Activated CD8-positive, alpha-beta memory T cell treated with anti-CD3 and anti-CD28 coated beads for 24 hours (primary cell): ENCODE results near the gene GLIPR2.
"Not testable (repeated sequence)": the region's sequence is repeated elsewhere in the genome, so short reads cannot be mapped to it uniquely, and the experiment has no call there.

ENCODE experiments used
- DNase-seq: peaks from one replicate; pipeline ENCODE4 v3.0.0-alpha.2; 2020

The GLIPR2 gene

DNA sequence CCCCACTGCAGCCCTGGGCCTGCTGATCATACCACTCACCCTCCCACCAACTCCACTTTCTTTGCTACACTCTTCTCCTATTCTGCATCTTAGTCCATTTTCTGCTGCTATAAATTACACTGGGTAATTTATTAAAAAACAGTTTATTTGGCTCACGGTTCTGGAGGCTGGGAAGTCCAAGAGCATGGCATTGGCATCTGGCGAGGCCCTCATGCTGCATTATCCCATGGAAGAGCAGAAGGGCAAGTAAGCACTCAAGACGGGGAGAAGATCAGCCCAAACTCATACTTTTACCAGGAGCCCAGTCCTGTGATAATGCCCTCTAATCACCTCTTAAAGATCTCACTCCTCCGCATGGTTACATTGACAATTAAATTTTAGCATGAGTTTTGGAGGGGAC, 9.4 kb downstream of the GLIPR2 start:
- no peak for DNase-seq

- DNase-seq, result no peak
Measured at GRCh38 chr9:36146651-36147050, 10.1 kb downstream of the GLIPR2 start.

GRCh38 chr9:36147441-36148175, 11.1 kb downstream of the GLIPR2 start:
- DNase-seq, result no peak

- peak; percentile 87 for DNase-seq
Measured at GRCh38 chr9:36148311-36149051, 11.9 kb downstream of the GLIPR2 start.

DNA sequence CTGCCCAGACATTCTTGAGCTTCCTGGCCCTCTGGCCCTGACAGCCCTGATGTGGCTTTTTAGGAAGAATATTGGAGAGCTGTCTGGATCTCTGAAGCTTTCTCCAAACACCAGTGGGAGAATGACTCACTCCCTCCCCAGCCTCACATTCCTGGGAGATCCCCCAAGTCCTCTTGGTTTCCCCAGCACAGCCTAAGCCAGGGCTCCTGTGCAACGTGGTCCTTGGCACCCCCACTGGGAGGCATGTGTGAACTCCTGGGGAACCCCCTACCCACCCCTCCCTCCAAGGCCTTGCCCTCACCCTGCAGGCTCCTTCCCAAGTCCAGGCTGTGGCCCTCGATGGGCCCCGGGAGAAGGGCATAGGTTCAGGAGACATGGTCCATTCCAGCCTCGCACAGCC, 12.7 kb downstream of the GLIPR2 start:
- DNase-seq, result no peak

GRCh38 chr9:36150574-36151315, 14.2 kb downstream of the GLIPR2 start:
- no peak for DNase-seq

GRCh38 chr9:36151316-36152210, 15.0 kb downstream of the GLIPR2 start:
- peak; percentile 90 for DNase-seq

- no peak for DNase-seq
Measured at GRCh38 chr9:36152741-36153438, 16.4 kb downstream of the GLIPR2 start.

DNA sequence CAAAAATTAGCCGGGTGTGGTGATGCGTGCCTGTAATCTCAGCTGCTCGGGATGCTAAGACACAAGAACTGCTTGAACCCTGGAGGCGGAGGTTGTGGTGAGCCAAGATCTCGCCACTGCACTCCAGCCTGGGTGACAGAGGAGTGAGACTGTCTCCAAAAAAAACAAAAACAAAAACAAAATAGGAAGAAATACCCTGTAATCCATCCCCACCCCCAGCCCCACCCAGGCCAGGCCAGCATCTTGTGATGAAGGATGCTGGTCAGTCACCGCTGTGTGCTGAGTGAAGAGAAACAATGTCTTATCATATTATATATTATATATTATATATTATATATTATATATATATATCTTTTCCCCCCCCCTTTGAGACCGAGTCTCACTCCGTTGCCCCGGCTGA, 17.2 kb downstream of the GLIPR2 start:
- no peak for DNase-seq

- no peak for DNase-seq
Measured at GRCh38 chr9:36154331-36154952, 17.9 kb downstream of the GLIPR2 start.

DNA sequence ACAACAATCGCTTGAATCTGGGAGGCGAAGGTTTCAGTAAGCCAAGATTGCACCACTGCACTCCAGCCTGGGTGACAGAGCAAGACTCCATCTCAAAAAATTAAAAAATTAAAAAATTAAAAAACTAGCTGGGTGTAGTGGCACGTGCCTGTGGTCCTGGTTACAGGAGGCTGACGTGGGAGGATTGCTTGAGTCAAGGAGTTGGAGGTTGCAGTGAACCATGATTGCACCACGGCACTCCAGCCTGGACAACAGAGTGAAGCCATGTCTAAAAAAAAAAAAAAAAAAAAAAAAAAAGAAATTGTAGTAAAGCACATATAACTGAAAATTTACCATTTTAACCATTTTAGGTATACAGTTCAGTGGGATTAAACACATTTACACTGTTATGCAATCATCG, 19.6 kb downstream of the GLIPR2 start:
- no peak for DNase-seq

GRCh38 chr9:36158122-36158521, 21.6 kb downstream of the GLIPR2 start:
- no peak for DNase-seq

GRCh38 chr9:36158917-36159316, 22.4 kb downstream of the GLIPR2 start:
- no peak for DNase-seq

GRCh38 chr9:36159509-36159908, 23.0 kb downstream of the GLIPR2 start:
- not testable (repeated sequence) for DNase-seq

DNA sequence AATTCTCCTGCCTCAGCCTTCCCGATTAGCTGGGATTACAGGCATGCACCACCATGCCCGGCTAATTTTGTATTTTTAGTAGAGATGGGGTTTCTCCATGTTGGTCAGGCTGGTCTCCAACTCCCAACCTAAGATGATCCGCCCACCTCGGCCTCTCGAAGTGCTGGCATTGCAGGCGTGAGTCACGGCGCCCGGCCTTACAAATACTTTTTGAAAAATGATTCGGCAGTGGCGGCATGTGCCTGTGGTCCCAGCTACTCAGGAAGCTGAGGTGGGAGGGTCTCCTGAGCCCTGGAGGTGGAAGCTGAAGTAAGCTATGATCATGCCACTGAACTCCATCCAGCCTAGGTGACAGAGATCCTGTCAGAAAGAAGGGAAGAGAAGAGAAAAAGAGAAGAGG, 23.6 kb downstream of the GLIPR2 start:
- not testable (repeated sequence) for DNase-seq

DNA sequence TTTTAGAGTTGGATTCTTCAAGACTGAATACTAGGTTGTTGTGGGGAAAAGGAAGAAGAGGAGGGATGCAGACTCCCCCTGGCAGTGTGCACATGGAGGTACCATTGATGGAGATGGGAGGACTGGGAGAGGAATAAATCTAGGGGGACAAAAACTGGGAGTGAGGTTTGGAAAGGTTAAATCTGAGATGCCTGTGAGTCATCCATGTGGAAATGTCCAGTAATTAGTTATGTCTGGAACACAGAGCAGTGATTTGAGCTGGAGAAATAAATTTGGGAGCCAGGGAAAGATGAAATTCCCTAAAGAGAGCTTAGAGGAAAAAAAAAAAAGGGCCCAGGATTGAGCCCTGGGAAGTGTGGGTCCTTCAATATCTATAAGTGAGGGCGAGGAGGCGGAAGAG, 24.7 kb downstream of the GLIPR2 start:
- no peak for DNase-seq

DNA sequence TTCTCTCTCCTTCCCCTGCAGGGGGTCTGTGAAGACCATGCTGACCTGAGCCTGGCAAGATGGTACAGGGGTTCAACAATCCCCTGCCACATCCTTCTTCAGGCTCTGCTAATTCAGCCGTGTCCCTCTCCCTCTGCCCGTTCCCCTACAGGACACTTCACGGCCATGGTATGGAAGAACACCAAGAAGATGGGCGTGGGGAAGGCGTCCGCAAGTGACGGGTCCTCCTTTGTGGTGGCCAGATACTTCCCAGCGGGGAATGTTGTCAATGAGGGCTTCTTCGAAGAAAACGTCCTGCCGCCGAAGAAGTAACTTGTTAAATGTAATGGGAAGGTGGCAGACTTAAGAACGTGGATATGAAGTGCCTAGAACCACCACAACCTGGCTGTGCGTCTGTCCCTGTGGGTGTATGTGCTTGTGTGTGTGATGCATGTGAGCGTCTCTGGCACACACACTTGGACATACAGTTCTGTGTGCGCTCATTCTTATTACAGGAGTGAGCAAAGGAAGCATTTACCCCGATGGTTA, 25.7 kb downstream of the GLIPR2 start:
- DNase-seq, result no peak

DNA sequence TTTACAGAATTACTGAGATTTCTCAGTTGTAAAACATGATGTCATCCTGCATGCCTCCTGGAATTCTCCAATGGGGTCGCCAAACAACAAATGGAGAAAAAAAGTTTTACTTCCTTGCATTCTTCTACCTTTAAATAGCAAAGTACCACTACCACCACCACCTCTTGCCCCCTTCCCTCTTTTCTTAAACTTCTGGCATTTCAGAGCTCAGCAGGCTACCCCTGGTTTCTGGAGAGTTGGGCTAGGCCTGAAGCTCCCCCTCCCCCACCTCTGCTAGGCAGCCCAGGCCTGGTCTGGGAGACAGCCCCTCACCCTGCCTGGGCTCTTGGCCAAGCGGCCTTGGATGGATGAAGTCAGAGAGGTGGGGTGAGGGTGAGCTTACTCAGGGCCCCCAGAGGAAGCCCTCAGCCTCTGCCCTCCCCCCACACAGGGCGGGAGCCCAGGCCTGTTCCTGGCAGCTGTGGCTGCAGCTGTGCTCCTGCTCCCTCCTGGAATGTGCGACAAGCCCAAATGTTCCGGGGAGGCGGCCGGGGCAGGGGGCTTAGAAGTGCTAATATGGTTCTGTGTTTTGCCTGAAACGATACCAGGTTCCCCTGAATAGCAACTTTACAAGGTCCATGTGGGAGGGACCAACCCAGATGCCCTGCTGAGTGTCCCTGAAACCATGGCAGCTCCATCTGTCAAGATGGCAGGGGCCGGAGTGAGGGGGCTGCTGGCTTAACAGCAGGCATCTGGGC, 26.7 kb downstream of the GLIPR2 start:
- no peak for DNase-seq

DNA sequence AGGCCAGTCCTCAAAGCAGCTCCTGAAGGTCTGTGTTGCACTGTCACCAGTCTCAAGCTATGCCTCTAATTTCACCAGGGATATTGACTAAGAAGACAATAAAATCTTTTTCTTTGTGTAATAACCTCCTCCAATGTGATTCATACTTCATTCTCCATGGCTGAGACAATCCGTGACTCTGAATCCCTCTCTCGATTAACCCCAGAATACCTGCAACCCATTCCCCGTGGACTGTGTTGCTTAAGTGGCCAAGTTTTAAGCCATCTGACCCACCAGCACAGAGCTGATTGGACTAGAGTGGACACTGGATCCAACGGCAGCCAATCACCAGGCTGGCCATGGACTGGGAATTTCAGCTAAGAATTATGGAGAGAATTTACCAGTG, 27.2 kb downstream of the GLIPR2 start:
- no peak for DNase-seq

DNA sequence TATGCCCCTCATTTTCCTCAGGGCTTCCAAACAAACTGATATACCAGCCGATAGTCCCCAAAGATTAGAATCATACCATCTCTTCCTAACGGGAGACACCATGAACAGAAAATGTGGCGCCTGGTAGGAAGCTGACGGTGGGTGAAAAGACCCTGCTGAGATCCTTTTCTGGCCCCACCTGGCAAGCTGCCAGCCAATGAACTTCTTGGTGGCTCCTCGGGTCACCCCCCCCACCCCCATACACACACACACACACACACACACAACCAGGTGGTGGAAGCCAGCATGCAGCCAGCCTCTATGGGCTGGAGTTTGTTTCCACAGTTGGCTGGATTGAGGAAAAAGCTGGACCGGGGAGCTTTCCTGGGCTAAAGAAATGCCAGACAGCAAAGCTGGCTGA, 27.8 kb downstream of the GLIPR2 start:
- DNase-seq, result no peak

DNA sequence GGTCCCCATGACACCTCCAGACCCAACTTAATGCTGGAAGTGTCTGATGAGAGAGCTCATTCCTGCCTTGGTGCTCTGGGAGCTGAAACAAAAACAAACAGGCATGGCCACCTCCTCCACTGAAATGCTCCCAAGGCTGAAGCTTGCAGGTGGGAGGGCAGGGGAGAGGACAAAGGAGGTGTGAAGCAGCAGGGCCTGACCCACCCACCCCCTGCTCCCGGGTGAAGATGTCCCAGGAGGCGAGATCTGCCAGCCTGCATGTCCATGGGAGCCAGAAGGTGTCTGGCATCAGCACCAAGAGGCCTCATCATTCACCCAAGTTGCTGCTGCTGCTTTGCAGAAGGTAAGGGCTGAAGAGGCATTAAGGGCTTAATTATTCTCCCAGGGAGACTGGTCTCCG, 28.5 kb downstream of the GLIPR2 start:
- DNase-seq, result no peak
